ENCODE measurements around the gene TBL3. TPM values are rescaled to one million over a fixed set of nuclear protein-coding genes. Genes with fewer than 3 reads are reported as not detected.
A peak's percentile ranks its signal among the peaks of the same experiment; 100 is the strongest.

Gene TBL3
- total and polyA plus RNA-seq, 11 donors: 19.3 to 68.7 (median 22.0) TPM

DNA sequence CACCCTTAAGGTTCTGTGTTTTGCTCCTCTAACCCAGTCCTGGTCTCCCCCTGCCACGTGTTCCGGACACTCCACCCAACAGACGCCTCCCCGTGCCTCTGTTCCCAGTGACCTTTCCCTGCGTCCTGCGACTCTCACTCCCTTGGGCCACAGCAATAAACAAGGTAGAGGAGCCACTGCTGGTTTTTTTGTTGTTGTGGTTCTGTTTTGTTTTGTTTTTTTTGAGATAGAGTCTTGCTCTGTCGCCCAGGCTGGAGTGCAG lies 44.0 kb downstream of the TBL3 start:
- H3K27ac ChIP-seq: no peak overlapping the region
- H3K9me3 ChIP-seq: no peaks in the 10 kb centered on the region
- H3K4me3 ChIP-seq: no peak overlapping the region
- ATAC-seq (no peak), DNase-seq (no peak)
- TF ChIP-seq, protein P1, sequence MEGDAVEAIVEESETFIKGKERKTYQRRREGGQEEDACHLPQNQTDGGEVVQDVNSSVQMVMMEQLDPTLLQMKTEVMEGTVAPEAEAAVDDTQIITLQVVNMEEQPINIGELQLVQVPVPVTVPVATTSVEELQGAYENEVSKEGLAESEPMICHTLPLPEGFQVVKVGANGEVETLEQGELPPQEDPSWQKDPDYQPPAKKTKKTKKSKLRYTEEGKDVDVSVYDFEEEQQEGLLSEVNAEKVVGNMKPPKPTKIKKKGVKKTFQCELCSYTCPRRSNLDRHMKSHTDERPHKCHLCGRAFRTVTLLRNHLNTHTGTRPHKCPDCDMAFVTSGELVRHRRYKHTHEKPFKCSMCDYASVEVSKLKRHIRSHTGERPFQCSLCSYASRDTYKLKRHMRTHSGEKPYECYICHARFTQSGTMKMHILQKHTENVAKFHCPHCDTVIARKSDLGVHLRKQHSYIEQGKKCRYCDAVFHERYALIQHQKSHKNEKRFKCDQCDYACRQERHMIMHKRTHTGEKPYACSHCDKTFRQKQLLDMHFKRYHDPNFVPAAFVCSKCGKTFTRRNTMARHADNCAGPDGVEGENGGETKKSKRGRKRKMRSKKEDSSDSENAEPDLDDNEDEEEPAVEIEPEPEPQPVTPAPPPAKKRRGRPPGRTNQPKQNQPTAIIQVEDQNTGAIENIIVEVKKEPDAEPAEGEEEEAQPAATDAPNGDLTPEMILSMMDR (IDR thresholded peaks at IDR 0.05): no peak
- no peak for TF ChIP-seq POLR2A (IDR thresholded peaks at IDR 0.05)
- intact Hi-C loops (cut with DNase I): loop anchor here in 1 of 10 donors (5.0 kb wide), 1 partner anchor 36 kb away; no protein-coding TSS in a partner anchor
- no peaks in the 10 kb centered on the region for H3K36me3 ChIP-seq
- H3K4me1 ChIP-seq: peaks cover 0 to 15% (median 10%) of the 10 kb centered on the region in 12 donors
- 81 to 87% (median 83%) methylated on average over 7 of the region's 7 CpGs for WGBS, 4 donors
- H3K27me3 ChIP-seq: peaks cover 10 to 30% (median 20%) of the 10 kb centered on the region in 9 donors

DNA sequence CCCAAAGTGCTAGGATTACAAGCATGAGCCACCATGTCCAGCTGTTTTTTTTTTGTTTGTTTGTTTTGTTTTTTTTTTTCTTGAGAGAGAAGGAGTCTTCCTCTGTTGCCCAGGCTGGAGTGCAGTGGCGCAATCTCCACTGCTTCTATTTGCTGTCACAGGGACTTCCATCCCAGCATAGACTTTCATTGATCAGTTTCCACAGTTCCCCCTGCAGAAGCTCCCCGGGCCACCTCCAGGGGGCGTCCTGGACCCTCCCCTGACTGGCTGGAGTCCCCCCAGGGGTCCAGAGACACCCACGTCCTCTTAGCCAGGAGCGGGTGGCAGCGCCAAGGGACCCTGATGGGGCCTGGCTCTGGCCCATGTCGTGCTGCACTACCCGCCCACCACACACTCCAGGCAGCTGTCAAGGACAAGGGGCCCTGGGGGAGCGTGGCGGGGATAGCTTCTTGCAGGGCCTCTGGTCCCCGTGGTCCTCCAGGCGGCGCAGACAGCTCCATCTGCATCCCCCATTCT lies 44.6 kb downstream of the TBL3 start:
- Histone ChIP-seq H3K27ac (no peak overlapping the region), H3K9me3 (no peaks in the 10 kb centered on the region), H3K27me3 (peaks cover 10 to 36% (median 26%) of the 10 kb centered on the region in 9 donors), H3K36me3 (no peaks in the 10 kb centered on the region), H3K4me1 (peaks cover 0 to 15% (median 10%) of the 10 kb centered on the region in 12 donors), H3K4me3 (no peak overlapping the region)
- intact Hi-C loops (cut with DNase I): loop anchor here in 1 of 10 donors (5.0 kb wide), 1 partner anchor 36 kb away; no protein-coding TSS in a partner anchor
- DNase-seq (no peak), ATAC-seq (no peak)
- WGBS, 4 donors: 28 to 32% (median 31%) methylated on average over 8 to 13 of the region's 13 CpGs
- TF ChIP-seq, protein P1 (IDR thresholded peaks at IDR 0.05): peak; percentile 6 to 47 (median 26)
- no peak for TF ChIP-seq POLR2A (IDR thresholded peaks at IDR 0.05)

DNA sequence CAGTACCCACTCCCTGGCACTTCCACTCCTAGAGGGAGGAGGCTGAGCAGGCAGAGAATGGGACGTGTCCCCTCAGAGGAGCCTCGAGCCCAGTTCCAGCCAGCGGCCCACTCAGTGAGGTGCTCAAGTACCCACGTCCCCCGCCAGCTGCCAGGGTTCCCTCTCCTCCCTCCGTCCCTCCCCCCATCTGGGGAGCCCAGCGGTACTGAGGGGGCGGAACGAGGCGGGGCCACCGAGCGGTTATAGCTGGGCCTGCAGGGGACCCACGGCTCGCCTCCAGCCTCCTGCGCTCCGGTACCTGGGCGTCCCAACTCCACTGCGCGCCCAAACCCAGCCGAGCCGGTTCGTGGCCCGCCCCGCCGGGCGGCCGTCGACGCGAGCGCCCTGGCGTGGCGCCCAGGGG lies 47.7 kb downstream of the TBL3 start, which contains the start of gene NPW:
Gene NPW, plus strand, starts transcription at position 268 of the 403 bp plus-strand sequence.
- Histone ChIP-seq H3K4me3 (peak within 1 kb of the TSS in 4 of 12 donors; percentile 3 to 22 (median 16)), H3K4me1 (peaks cover 0 to 36% (median 26%) of the 10 kb centered on the region in 12 donors), H3K36me3 (no peaks in the 10 kb centered on the region), H3K9me3 (no peaks in the 10 kb centered on the region), H3K27me3 (peaks cover 10 to 40% (median 30%) of the 10 kb centered on the region in 9 donors), H3K27ac (no peak within 1 kb of the TSS)
- DNase-seq (peak in 1 of 5 donors; percentile 25), ATAC-seq (no peak)
- 2 to 21% (median 5%) methylated on average over 5 to 33 of the region's 33 CpGs for WGBS, 4 donors
- TF ChIP-seq POLR2A (IDR thresholded peaks at IDR 0.05): no peak
- TF ChIP-seq, protein P1 (IDR thresholded peaks at IDR 0.05): no peak
- intact Hi-C loops (cut with DNase I): loop anchor here in 1 of 10 donors (5.0 kb wide), 1 partner anchor 33 kb away; no protein-coding TSS in a partner anchor

DNA sequence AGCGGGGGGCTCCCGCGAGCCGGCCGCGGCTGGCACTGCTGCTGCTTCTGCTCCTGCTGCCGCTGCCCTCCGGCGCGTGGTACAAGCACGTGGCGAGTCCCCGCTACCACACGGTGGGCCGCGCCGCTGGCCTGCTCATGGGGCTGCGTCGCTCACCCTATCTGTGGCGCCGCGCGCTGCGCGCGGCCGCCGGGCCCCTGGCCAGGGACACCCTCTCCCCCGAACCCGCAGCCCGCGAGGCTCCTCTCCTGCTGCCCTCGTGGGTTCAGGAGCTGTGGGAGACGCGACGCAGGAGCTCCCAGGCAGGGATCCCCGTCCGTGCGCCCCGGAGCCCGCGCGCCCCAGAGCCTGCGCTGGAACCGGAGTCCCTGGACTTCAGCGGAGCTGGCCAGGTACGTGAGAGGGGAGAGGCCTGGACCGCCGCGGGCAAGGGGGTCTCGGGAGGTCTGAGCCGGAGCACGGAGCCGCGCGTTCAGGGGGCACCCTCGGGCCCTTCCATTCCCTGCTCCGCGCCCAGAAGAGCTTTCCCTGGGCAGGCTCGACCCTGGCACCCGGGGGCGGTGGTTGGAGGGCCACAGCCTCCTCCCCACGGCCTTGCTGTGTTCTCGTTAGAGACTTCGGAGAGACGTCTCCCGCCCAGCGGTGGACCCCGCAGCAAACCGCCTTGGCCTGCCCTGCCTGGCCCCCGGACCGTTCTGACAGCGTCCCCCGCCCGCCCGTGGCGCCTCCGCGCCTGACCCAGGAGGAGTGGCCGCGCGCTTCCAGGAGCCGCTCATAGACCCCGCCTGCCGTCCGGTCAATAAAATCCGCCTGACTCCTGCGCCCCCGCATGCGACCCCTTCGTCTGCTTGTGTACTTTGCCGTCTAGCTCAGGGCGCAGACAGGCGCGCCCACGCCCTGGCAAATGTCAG lies 48.3 kb downstream of the TBL3 start:
- WGBS, 4 donors: 1 to 4% (median 1%) methylated on average over 35 to 96 of the region's 96 CpGs
- intact Hi-C loops (cut with DNase I): loop anchor here in 4 of 10 donors (5.0 to 10.0 kb wide), 5 partner anchors 32 to 132 kb away; no protein-coding TSS in a partner anchor
- DNase-seq: no peak
- no peaks in the 10 kb centered on the region for H3K36me3 ChIP-seq
- peak overlapping the region in 4 of 12 donors; percentile 3 to 22 (median 16) for H3K4me3 ChIP-seq
- ATAC-seq: no peak
- H3K4me1 ChIP-seq: peaks cover 0 to 42% (median 30%) of the 10 kb centered on the region in 12 donors
- H3K27me3 ChIP-seq: peaks cover 10 to 40% (median 30%) of the 10 kb centered on the region in 9 donors
- no peaks in the 10 kb centered on the region for H3K9me3 ChIP-seq
- TF ChIP-seq, protein P1 (IDR thresholded peaks at IDR 0.05): no peak
- no peak for TF ChIP-seq POLR2A (IDR thresholded peaks at IDR 0.05)
- H3K27ac ChIP-seq: no peak overlapping the region

All from heart left ventricle (tissue), 16 donors.